SKM-1 (cell line): ENCODE results near the gene INSM1.
"Not testable (repeated sequence)": the region's sequence is repeated elsewhere in the genome, so short reads cannot be mapped to it uniquely, and the experiment has no call there.

Experiments used
- DNase-seq: peaks from one replicate; lab custom pipeline; 2025; ENCODE audit not compliant: unreplicated experiment; lab: John Stamatoyannopoulos, UW

INSM1 gene, protein sequence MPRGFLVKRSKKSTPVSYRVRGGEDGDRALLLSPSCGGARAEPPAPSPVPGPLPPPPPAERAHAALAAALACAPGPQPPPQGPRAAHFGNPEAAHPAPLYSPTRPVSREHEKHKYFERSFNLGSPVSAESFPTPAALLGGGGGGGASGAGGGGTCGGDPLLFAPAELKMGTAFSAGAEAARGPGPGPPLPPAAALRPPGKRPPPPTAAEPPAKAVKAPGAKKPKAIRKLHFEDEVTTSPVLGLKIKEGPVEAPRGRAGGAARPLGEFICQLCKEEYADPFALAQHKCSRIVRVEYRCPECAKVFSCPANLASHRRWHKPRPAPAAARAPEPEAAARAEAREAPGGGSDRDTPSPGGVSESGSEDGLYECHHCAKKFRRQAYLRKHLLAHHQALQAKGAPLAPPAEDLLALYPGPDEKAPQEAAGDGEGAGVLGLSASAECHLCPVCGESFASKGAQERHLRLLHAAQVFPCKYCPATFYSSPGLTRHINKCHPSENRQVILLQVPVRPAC

DNA sequence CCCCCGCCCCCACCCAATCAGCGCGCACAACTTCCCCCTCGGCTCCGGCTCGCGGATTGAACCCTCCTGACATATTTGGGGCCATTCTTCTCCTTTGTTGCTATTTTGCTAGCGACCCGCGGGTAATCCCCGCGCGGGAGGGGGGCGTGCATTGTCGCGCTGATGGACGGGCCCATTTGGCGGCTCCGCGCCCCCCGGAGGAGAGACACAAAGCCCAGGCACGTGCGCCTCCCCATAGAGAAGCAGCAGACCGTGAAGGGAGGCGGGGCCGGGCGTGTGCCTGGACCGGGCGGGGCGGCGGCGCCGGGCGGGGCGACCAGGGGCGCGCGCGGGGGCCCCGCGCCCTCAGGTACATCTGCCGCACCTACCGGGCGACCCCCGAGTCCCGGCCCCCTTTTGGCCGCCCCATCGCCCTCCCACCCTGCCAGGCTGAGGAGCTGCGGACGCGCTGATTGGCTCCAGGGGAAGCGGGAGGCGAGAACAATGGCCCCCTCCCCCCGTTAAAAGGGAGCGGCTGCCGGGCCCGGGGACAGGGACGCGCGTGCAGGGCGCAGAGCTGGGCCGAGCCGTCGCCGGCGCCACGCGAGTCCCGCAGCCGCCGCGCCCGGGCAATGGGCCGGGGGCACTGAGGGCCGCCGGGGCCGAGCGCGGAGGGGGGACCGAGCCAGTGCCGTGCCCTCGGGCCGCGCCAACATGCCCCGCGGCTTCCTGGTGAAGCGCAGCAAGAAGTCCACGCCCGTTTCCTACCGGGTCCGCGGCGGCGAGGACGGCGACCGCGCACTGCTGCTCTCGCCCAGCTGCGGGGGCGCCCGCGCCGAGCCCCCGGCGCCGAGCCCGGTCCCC, at the start of gene INSM1:
Gene INSM1, plus strand, starts transcription at position 530 of the 843 bp plus-strand sequence. Its CDS starts 164 bp downstream, at position 694.
- no peak for DNase-seq

DNA sequence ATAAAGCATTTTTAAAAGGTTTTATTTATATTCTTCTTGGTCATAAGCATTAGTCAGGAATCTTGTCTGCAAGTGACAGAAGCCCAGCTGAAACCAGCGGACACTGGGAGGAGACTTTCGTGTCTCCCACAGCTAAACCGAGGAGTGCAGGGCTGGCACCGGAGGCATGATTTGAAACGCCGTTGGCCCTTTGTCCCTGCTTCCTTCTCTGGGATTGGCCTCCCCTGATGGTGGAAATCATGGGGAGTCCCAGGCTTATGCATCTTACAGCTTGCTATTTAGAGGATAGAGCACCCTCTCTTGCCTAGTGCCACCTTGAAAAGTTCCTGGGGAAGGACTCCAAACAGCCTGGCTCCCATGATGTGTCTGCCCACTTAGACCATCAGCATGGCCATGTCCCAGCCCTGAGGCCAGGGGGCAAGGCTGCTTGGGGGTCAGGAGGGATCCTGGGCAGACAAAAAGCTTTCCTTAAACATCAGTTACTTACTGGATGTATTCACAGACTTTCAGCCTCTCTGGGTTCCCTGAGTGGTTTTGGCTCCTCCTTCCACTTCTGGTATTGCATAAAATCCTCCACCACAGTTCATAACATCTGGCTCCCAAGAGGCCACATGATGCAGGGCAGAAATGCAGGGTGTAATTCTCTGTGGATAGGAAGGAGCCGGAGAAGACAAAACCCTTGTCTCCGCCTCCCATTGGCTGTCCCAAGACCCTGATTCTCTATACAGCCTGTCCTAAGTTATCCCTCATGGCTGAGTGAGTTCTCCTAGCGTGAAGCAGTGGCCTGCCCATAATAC, 49.3 kb upstream of the INSM1 start:
- DNase-seq = peak; percentile 12

DNA sequence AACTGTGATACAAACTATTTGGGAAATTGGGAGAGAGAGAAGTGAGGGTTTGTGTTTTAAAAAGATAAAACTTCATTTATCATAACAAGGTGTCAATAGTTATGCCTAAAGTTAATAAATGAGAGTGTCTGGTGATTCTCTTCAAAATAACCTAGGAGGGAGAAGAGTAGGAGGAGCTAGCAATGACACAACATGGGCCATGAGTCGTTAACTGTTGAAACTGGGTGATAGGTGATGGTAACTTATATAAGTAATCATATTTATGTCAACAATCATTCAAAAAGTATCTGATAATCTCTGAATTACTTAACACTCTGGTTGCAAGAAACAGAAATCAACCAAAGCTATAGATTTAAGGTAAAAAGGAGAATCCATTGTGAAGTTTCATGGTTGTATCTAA, 46.8 kb upstream of the INSM1 start:
- DNase-seq = no peak

DNA sequence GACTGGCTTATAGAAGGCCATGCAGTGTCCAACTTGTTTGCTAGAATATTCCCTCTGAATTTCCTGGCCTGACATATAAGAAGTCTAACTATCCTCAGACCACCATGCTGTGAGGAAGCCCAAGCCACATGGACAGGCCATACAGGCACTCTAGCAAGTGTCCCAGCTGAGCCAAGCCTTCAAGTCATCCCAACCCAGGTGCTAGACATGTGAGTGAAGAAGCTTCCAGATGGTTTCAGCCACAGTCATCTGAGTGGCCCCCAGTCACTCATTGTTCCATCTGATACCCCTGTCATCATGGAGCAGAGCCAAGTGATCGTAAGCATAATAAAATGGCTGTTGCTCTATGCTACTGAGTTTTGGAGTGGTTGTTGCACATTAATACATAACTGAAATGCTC, 46.0 kb upstream of the INSM1 start:
- no peak for DNase-seq

DNA sequence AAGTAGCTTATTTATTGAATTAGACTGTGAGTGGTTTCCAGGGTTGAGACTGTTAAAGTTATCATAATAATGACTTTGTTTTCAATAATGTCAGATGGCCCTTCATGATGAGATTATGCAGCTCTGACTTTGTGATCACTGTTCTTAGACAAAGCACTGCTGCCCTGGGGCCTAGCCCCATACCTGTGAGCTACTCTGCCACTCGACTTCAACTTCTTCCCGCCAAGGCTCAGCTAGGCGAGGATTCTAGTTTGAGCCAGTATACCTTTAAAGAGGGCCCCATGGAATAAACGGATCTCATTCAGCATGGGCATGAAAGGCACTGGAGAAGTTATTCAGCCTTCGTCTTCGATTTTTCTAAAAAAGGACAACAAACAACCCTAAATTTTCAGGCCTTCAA, 45.0 kb upstream of the INSM1 start:
- no peak for DNase-seq

DNA sequence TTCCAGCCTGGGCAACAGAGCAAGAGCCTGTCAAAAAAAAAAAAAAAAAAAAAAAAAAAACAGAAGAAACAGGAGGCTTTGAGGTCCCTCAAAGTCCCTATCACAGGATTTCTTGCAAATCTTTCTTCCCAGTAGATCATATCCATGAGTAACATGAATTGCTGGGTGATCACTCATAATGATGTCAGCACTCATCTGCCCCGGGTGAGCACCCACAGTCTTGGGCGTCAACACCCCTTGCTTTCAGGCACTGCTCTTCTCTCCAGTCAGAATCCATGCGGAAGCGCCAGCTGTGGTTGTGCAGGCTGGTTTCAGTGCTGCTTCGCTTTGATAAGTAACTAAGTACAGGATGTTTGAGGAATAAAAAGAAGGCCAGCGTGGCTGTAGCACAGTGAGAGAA, 40.2 kb upstream of the INSM1 start:
- no peak for DNase-seq

DNA sequence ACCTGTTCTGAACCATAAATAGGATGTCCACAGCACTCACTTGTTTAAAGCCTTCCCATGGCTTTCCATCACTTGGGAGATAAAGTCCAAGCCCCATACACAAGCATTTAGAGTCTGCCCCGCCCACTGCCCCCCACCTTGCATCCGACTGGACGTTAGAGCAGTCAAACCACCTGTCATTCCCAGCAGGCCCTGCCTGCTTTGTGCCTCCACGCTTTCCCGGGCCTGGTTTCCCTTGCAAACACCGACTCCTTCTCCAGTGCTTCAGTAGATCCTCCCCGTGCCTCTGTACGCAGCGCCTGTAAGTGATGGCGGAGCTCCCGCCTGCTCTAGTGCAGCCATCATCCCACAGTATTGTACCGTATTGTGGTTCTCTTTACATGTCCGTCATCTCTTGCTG, 38.3 kb upstream of the INSM1 start:
- no peak for DNase-seq

DNA sequence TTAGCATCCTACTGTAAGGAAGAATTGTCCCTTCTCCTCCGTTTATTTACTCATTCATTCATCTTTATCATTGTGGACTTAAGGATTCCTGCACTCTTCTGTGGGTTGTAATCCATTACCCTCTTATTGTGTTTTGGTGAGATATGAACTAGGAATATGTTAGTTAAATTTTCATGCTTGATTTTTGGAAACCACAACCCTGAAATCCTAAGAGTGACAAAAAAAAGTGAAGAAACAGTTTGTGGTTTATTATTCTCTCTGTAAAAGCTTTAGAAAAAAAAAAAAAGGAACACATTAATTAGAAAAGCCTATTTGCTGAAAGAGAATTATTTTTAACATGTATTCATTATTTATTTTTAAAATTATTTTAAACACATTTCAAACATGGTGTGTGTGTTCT, 36.7 kb upstream of the INSM1 start:
- no peak for DNase-seq

DNA sequence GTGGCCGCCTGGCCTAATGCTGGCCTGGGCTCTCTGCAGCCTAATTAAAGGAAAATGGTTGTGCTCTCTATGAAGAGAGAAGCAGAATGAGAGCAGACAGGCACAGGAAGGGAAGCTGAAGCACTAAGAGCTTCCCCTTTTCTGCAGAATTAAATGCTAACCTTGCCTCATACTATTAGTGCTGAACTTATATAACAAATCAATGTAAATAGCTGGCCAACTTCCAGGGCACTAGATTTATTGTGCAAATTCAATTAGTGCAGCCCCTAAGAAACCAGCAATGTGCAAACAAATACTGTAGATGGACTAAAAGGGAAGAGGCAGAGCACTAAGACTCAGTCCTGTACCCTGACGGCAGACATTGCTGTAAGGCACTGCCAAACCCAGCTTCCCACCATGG, 36.1 kb upstream of the INSM1 start:
- DNase-seq = peak; percentile 35

DNA sequence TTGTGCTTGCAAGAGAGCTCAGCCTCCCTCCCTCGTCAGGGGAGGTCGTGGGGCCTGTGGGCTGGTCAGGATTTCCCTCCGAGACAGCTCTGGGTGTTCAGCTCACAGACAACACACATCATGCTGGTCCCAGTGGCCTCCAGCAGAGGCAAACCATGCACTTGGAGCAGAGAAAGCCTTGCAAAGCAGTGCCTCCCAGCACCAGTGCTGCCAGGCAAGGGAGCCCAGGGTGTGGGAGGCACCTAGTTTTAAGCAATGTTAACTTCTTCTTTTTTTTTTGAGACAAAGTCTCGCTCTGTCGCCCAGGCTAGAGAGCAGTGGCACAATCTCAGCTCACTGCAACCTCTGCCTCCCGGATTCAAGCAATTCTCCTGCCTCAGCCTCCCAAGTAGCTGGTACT, 34.0 kb upstream of the INSM1 start:
- no peak for DNase-seq

DNA sequence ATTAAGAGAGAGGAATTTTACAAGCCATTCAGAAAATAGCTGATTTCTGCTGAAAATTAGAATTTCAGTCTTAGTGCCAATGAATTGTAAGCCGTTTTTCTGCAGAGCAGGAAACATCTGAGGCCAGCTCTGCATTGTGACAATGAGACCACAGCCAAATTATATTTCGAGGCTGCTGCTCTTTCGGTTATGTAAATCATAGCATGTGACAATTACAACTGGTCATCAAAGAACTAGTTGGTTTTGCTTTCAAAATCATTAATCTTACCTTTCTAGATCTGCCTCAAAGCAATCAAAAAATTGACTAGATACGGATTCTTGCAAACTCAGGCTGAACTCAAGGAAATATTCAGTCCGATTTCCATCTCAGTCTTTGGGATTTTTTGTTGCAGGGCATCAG, 33.4 kb upstream of the INSM1 start:
- DNase-seq = no peak

DNA sequence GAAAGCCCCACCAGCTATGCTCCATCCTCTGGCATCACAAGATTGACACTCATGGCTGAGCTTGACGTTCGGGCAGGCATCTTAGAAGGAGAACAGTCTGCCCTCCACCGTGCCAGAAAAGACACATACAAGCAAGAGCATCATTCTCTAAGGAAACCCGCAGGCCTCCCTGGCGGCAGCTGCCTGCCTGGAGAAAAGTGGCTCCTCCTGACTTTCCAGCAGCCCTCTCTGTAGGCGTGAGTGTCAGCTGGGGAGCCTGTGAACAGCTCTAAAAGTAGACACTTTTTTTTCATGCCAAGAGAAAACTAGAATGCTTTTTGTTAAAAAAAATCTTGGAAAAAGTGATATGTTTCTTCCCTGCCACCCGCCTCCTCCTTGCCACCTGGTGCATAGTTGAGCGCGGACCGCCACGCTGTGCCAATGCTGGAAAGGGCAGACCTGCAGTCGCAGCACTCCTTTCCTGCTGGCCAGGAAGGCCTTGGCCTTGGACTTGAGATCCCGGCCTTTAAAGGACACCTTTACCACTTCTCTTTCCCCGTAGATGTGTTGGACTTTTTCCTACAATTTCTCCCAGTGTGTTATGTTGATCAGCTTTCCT, 29.7 kb upstream of the INSM1 start:
- DNase-seq = no peak

DNA sequence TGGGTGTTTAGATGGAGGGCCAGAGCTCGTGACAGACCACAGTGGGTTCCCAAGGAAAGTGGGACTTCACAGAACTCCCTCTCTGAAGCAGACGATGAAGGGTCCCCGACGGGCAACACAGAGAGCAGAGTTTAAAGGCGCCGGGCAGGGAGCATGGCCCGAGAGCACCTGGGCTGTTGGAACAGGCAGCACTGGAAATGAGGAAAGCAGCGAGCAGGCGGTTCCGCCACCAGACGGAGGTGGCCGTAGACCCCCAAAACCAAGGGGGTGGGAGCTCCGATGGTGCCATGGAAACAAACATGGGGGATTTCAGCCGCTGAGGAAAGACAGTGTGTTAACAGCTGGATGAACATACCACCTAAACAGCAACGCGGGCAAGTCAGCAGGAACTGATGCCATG, 27.5 kb upstream of the INSM1 start:
- DNase-seq = no peak

DNA sequence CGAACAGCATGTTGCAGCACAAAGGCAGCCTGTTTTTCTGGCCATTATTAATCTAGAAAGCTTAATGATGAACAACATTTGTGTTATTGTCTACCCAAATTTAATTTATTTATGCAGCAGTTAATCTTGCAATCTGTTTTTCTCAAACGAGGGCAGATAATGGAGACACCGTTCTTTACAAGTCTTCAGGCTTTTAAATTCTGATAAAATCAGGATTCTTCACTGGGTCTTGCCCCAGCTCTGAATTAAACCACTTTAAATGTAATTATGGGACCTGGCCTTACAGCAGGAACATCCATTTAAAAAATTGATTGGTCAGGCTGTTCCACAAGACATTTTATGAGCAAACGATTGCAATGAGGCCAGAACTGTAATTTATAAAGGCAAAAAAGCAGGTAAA, 26.5 kb upstream of the INSM1 start:
- DNase-seq = no peak

DNA sequence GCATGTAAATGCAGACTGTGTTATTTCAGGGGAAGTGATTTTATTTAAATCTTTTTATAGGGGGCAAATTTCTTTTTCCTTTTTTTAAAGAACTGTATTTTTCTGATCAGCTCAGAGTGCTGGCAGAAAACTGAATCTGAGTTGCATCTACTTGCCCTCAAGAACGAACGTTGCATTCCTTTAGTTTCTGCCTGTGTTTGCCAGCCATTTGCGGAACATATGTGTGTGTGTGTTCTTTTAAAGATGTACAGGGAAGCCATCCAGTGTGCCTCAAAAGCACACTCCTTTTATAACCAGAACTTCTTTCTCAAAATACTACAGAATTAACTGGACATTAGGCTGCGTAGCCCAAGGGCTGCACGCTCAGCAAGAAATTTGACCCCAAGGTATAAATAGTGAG, 25.8 kb upstream of the INSM1 start:
- no peak for DNase-seq

DNA sequence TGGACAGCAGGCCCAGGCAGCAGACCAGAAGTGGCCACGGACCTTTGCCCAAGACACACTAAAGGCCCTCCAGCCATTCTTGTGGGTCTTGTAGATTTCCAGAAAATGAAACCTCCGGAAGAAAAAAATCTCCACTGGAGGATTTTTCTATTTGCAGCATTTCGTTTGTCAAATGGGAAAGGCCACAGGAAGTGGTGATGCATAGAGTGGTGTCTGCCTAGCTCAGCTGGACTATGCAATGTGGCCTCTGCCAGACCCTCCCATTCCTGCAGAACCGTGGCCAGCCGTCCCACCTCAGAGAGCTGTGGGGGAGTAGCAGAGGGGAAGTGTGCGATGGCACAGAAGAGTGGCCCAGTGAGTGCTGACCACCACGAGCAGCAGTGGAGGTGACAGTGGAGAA, 24.0 kb upstream of the INSM1 start:
- no peak for DNase-seq

DNA sequence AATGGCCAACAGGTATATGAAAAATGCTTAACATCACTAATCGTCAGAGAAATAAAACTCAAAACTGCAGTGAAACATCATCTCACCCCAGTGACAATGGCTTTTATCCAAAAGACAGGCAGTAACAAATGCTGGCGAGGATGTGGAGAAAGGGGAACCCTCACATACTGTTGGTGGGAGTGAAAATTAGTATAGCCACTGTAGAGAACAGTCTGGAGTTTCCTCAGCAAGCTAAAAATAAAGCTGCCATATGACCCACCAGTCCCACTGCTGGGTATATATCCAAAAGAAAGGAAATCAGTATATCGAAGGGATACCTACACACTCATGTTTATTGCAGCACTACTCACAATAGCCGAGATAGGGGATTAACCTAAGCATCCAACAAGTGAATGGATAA, 23.4 kb upstream of the INSM1 start:
- no peak for DNase-seq

DNA sequence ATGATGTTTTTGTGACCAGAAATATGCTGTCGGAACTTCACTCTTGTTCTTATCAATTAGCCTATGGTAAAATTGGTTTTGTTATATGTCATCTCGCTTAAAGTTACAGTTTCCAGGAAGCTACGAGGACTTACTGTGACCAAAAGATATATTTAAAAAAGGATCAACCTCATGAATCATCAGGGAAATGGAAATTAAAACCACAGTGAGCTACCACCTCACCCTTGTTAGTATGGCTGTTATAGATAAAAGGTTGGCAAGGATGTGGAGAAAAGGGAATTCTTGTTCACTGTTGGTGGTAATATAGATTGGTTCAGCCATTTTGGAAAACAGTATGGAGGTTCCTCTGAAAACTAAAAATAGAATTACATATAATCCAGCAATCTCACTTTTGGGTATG, 14.3 kb upstream of the INSM1 start:
- no peak for DNase-seq

DNA sequence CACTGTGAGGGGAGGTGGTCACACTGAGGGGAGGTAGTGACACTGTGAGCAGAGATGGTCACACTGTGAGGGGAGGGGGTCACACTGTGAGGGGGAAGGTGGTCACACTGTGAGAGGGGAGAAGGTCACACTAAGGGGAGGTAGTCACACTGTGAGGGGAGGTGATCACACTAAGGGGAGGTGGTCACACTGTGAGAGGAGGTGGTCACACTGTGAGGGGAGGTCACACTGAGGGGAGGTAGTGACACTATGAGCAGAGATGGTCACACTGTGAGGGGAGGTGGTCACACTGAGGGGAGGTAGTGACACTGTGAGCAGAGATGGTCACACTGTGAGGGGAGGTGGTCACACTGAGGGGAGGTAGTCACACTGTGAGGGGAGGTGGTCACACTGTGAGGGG, 12.4 kb upstream of the INSM1 start:
- DNase-seq = not testable (repeated sequence)

DNA sequence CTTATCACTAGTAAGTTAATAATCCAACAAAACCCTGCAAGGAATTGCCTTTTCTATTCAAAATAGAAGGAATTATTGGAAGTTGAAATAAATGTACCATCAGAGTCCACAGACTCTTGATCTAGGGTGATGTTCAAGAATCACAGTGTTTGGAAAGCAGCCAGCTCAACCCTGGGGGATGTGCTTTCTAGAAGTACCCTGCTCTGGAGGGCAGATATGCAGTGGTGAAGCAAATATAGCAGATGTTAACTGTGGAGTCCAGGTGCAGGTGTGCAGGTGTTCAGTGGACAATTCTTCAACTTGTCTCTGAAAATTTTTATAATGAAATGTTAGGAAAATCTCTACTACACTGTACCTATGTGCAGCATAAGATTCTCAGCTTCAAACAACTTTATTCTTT, 9.1 kb upstream of the INSM1 start:
- DNase-seq = no peak

DNA sequence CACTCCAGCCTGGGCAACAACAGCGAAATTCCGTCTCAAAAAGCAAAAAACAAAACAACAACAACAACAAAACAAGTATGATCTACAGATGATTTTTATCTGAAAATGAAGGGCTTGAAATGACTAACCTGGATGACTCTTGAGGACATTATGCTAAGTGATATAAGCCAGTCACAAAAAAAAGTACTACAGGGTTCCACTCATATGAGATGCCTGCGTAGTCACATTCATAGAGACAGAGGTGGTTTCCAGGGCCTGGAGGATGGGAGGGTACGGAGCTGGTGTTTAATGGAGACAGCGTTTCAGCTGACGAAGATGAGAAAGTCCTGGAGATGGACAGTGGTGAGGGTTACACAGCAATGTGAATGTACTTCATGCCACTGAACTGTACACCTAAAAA, 8.3 kb upstream of the INSM1 start:
- no peak for DNase-seq
